K562 (cell line): ENCODE results near the gene IGSF23. TPM values are rescaled to one million over a fixed set of nuclear protein-coding genes. Genes with fewer than 3 reads are reported as not detected.
A peak's percentile ranks its signal among the peaks of the same experiment; 100 is the strongest.

Source experiments
- ATAC-seq: fragments of 200-7000 bp; cut with Tn5 transposase; 3 replicates; pipeline ENCODE4 v1.9.1; 2020; ENCODE audit warnings: moderate library complexity
- BruUV-seq: library from RNA; stranded (reverse); fragments of 400-500 nt; replicated peaks from 2 replicates; lab custom pipeline; 2021; lab: Mats Ljungman, UMichigan
- CTCF ChIA-PET: fragments of 300-600 bp; formaldehyde crosslinking; extraction: SDS; loops from one replicate; lab custom pipeline; 2021; ENCODE audit warnings: low intra/inter-chr PET ratio; lab: Yijun Ruan, JAX
- POLR2A ChIA-PET: fragments of 300-600, 350-650 bp; sonication (Branson Sonifier 250); formaldehyde crosslinking; extraction: SDS; loops from one replicate; lab custom pipeline; 2021; ENCODE audit warnings: antibody characterized with exemption, inconsistent platforms; lab: Yijun Ruan, JAX
- DNase-seq, 4 experiments: peaks; one replicate each; pipeline versions ENCODE4 v3.0.0 to v3.0.0-alpha.2; 2011 to 2018; ENCODE audit warnings: low spot score in 3 of 4, mixed read lengths in 3 of 4; ENCODE audit errors: extremely low read depth in 1 of 4
- FAIRE-seq: peaks from 2 replicates; lab custom pipeline; 2011; peaks lifted over from hg19 to GRCh38; lab: Jason Lieb, UNC
- H2AFZ ChIP-seq: 2 replicates; pipeline ENCODE4 v1.6.0; 2011; ENCODE audit warnings: low read depth, low read length, control low read depth, inconsistent platforms
- H3K27ac ChIP-seq: fragments of 200-600 bp; 3 replicates; pipeline ENCODE4 v1.8.0; 2011; ENCODE audit warnings: low read depth, mild to moderate bottlenecking, control low read depth, inconsistent platforms, low read length, moderate library complexity, mixed read lengths; ENCODE audit errors: extremely low read depth
- H3K27me3 ChIP-seq, 2 experiments: fragments of 300-600 bp in 1 of 2; 2 replicates in 1 of 2; 3 replicates in 1 of 2; pipeline versions ENCODE4 v1.6.0 to v1.8.0; 2011; ENCODE audit warnings: inconsistent platforms in 2 of 2, low read length in 2 of 2, mild to moderate bottlenecking in 1 of 2, mixed read lengths in 1 of 2, moderate library complexity in 1 of 2; ENCODE audit not compliant: control insufficient read depth in 2 of 2, insufficient read depth in 2 of 2
- H3K36me3 ChIP-seq: fragments of 300-600 bp; 3 replicates; pipeline ENCODE4 v1.8.0; 2011; ENCODE audit warnings: mild to moderate bottlenecking, low read length, inconsistent platforms; ENCODE audit not compliant: control insufficient read depth, insufficient read depth
- H3K4me1 ChIP-seq, 2 experiments: fragments of 200-600 bp in 1 of 2; replicated peaks in 1 of 2; 2 replicates in 1 of 2; 3 replicates in 1 of 2; pipeline versions ENCODE4 v1.5.1 to v1.8.0; 2011; ENCODE audit warnings: inconsistent platforms in 2 of 2, low read length in 2 of 2, mild to moderate bottlenecking in 1 of 2, mixed read lengths in 1 of 2, moderate library complexity in 1 of 2; ENCODE audit not compliant: control insufficient read depth in 2 of 2, insufficient read depth in 2 of 2
- H3K4me2 ChIP-seq: 2 replicates; pipeline ENCODE4 v1.6.1; 2011; ENCODE audit warnings: low read length, control low read depth, inconsistent platforms, mixed read lengths; ENCODE audit not compliant: insufficient read depth
- H3K4me3 ChIP-seq: fragments of 200-600 bp; sonication (generic), shearing (Covaris generic); 2 replicates; pipeline ENCODE4 v1.5.1; 2016; ENCODE audit warnings: control low read depth, inconsistent platforms
- H3K79me2 ChIP-seq: fragments of 200-600 bp; 3 replicates; pipeline ENCODE4 v1.8.0; 2011; ENCODE audit warnings: low read length, inconsistent platforms; ENCODE audit not compliant: control insufficient read depth, insufficient read depth
- H3K9ac ChIP-seq, 2 experiments: 2 replicates each; pipeline versions ENCODE4 v1.6.0 to v1.6.1; 2011; ENCODE audit warnings: low read depth in 2 of 2, low read length in 2 of 2, control low read depth in 1 of 2, inconsistent platforms in 1 of 2, mild to moderate bottlenecking in 1 of 2, mixed read lengths in 1 of 2; ENCODE audit not compliant: insufficient read depth in 1 of 2
- H3K9me1 ChIP-seq: one replicate; pipeline ENCODE4 v1.6.0; 2011; ENCODE audit warnings: inconsistent platforms, mild to moderate bottlenecking, low read length, moderate library complexity; ENCODE audit not compliant: control insufficient read depth, insufficient read depth
- H3K9me3 ChIP-seq: replicated peaks from 2 replicates; pipeline ENCODE4 v1.5.1; 2011; ENCODE audit warnings: low read depth, low read length, inconsistent platforms; ENCODE audit not compliant: control insufficient read depth, insufficient read depth
- H4K20me1 ChIP-seq: replicated peaks from 2 replicates; pipeline ENCODE4 v1.6.1; 2011; ENCODE audit warnings: low read length, inconsistent platforms, mixed read lengths; ENCODE audit not compliant: control insufficient read depth, insufficient read depth
- CC2D1A ChIP-seq: fragments of 450-650 bp; IDR thresholded peaks from 2 replicates; pipeline ENCODE4 v1.6.1; 2017; ENCODE audit warnings: mild to moderate bottlenecking
- GATAD2B ChIP-seq: fragments of 450-650 bp; IDR thresholded peaks from 2 replicates; pipeline ENCODE4 v1.6.1; 2017; ENCODE audit warnings: mild to moderate bottlenecking, borderline replicate concordance
- GTF2F1 ChIP-seq: IDR thresholded peaks from 2 replicates; pipeline ENCODE4 v1.6.1; 2011; ENCODE audit warnings: low read depth, low read length, improper control_type of control experiment
- MAZ ChIP-seq, 2 experiments: fragments of 450-650 bp in 1 of 2; sonication (generic) in 1 of 2; formaldehyde crosslinking; IDR thresholded peaks in 1 of 2; conservative IDR thresholded peaks in 1 of 2; 2 replicates each; pipeline versions ENCODE4 v1.4.0 to v1.5.0; 2020; ENCODE audit warnings: mild to moderate bottlenecking in 1 of 2, missing genetic modification reagents in 1 of 2
- SMARCB1 ChIP-seq: IDR thresholded peaks from 2 replicates; pipeline ENCODE4 v1.6.1; 2011; ENCODE audit warnings: improper control_type of control experiment, low read depth; ENCODE audit not compliant: insufficient read length
- STAG1 ChIP-seq: sonication (generic); formaldehyde crosslinking; IDR thresholded peaks from 2 replicates; pipeline ENCODE4 v1.5.0; 2020; ENCODE audit warnings: missing genetic modification reagents, borderline replicate concordance
- ZC3H11A ChIP-seq: IDR thresholded peaks from 2 replicates; pipeline ENCODE4 v1.6.1; 2012; ENCODE audit warnings: low read depth, low read length, improper control_type of control experiment
- ZFP30 ChIP-seq: fragments of 250-450 bp; sonication (Bioruptor Pico); IDR thresholded peaks from 2 replicates; pipeline ENCODE4 v1.8.0; 2022; ENCODE audit warnings: moderate library complexity, mild to moderate bottlenecking, inconsistent platforms, borderline replicate concordance
- ZKSCAN8 ChIP-seq: fragments of 200-800 bp; sonication (Bioruptor generic); IDR thresholded peaks from 2 replicates; pipeline ENCODE4 v1.6.1; 2016; ENCODE audit warnings: missing genetic modification characterization, missing compliant biosample characterization
- WGBS: fragments of 100-300 bp; shearing (Covaris generic); methylation state at CpG from one replicate; pipeline ENCODE4 v1.1.6; 2016; ENCODE audit warnings: low coverage, mixed read lengths; ENCODE audit not compliant: insufficient coverage; ENCODE audit errors: missing lambda C conversion rate; 5-methylcytosine and 5-hydroxymethylcytosine counted together
- in situ Hi-C: fragments of 300-500 bp; cut with MboI; formaldehyde crosslinking; loops from 4 replicates; pipeline ENCODE4 v1.15.0; 2018; ENCODE audit warnings: inconsistent platforms, mixed read lengths
- intact Hi-C: fragments of 100-400 bp; cut with micrococcal nuclease; formaldehyde crosslinking; loops from 2 replicates; pipeline ENCODE4 v1.14.2; 2022
- polyA plus RNA-seq, 8 experiments: library from polyadenylated mRNA; depleted of rRNA in 4 of 8; stranded (reverse) in 5 of 8; unstranded in 3 of 8; fragments of >200 nt; fragmentation: Nextera tagmentation in 2 of 8; fragmentation: Illumina TruSeq in 1 of 8; extraction: Ambion mirVana in 2 of 8; extraction: Trizol in 1 of 8; gene quantifications; 2 replicates each; pipeline versions ENCODE4 v1.2.1 to v1.2.3, GENCODE V29; 2011 to 2014; ENCODE audit warnings: inconsistent platforms in 1 of 8, missing spikeins in 1 of 8
- total RNA-seq, 7 experiments: library from RNA; depleted of rRNA in 6 of 7; stranded (reverse); fragments of >200 nt in 6 of 7; fragmentation: Illumina TruSeq in 2 of 7; extraction: Trizol in 2 of 7; gene quantifications; 2 replicates each; pipeline versions ENCODE4 v1.2.1 to v1.2.3, GENCODE V29; 2011 to 2021; ENCODE audit warnings: low replicate concordance in 1 of 7
- TF ChIP-seq, protein P1 (sequence below), 2 experiments: fragments of 450-650 bp; conservative IDR thresholded peaks; 2 replicates each; pipeline ENCODE4 v1.6.1; 2017; ENCODE audit warnings: mild to moderate bottlenecking in 2 of 2, moderate library complexity in 2 of 2
- TF ChIP-seq, protein P2 (sequence below): fragments of 250-450 bp; sonication (Bioruptor Pico); IDR thresholded peaks from 2 replicates; pipeline ENCODE4 v1.6.1; 2021; ENCODE audit warnings: mild to moderate bottlenecking
- TF ChIP-seq, protein P3 (sequence below): fragments of 450-650 bp; formaldehyde crosslinking; IDR thresholded peaks from 2 replicates; pipeline ENCODE4 v1.4.0; 2020; ENCODE audit warnings: mild to moderate bottlenecking, mixed read lengths
- TF ChIP-seq, protein P4 (sequence below): fragments of 450-650 bp; formaldehyde crosslinking; IDR thresholded peaks from 2 replicates; pipeline ENCODE4 v1.4.0; 2020; ENCODE audit warnings: mild to moderate bottlenecking, moderate library complexity
- TF ChIP-seq, protein P5 (sequence below): fragments of 450-650 bp; IDR thresholded peaks from 2 replicates; pipeline ENCODE4 v1.6.1; 2016

IGSF23 gene
- total and polyA plus RNA-seq, 9 of the 15 experiments (the other 6 are each of a cell fraction or from before 2014, with no cell fraction given), result not detected

DNA sequence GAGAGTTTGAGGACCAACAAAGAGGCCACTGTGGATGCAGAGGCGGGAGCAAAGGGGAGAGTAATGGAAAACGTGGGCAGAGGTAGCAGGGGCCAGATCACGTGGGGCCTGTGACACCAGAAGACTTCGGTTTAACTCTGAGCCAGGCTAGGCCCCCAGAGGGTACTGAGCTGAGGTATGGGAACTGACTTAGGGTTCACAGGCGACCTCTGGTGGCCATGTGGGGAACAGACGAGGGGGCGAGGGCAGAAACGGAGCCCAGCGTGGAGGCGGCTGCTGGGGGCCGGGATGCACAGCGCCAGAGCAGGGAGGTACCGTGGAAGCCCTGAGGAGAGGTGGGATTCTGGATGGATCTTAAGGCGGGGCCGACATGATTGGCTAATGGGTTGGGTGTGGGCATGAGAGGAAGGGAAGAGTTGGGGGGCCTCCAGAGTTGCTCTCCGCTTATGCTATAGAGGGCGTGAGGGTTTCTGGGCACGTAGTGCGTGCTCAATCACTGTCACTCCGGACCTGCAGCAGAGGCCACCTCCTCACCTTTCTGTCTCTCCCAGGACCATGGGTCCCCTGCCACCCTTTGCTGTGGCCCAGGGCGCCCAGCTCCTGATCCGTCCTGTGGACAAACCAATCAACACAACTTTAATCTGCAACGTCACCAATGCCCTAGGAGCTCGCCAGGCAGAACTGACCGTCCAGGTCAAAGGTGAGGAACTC is 44.0 kb downstream of the IGSF23 start:
- no TSS peak for BruUV-seq
- H3K9me1 ChIP-seq, result no peaks in the 10 kb centered on the region
- POLR2A ChIA-PET, result interaction anchor here (0.7 to 1.0 kb wide), 3 partner anchors 8 to 83 kb away, joined by 3 to 5 read pairs (median 3); no protein-coding TSS in a partner anchor
- CTCF ChIA-PET, result interaction anchor here (0.6 to 2.5 kb wide), 9 partner anchors 24 to 1416 kb away, joined by 3 to 14 read pairs (median 3); partner anchors contain the start of gene CBLC
- in situ Hi-C loops (loop anchor here (5.0 kb wide), 1 partner anchor 85 kb away; no protein-coding TSS in a partner anchor), intact Hi-C loops (loop anchor here (1.0 to 2.0 kb wide), 2 partner anchors 69 to 80 kb away; no protein-coding TSS in a partner anchor)
- no peaks in the 10 kb centered on the region for H3K79me2 ChIP-seq
- FAIRE-seq, result peak; percentile 72
- no peaks in the 10 kb centered on the region for H3K9me3 ChIP-seq
- 17% methylated on average over 21 of the region's 25 CpGs for WGBS
- no peaks in the 10 kb centered on the region for H3K27me3 ChIP-seq
- H3K4me2 ChIP-seq, result no peak overlapping the region
- DNase-seq, result peak; percentile 76 to 78 (median 77)
- H3K4me3 ChIP-seq, result no peak overlapping the region
- no peak overlapping the region for H3K27ac ChIP-seq
- no peak overlapping the region for H3K9ac ChIP-seq
- H4K20me1 ChIP-seq, result no peaks in the 10 kb centered on the region
- peaks cover 28% of the 10 kb centered on the region; the same call in 2 of the 3 replicates for H3K36me3 ChIP-seq
- H2AFZ ChIP-seq, result no peak overlapping the region
- ATAC-seq, result peak; percentile 91
- H3K4me1 ChIP-seq, result peaks cover 0 to 9% of the 10 kb centered on the region in 2 experiments; a peak in 4 of 5 replicates
- TF ChIP-seq, protein P1, sequence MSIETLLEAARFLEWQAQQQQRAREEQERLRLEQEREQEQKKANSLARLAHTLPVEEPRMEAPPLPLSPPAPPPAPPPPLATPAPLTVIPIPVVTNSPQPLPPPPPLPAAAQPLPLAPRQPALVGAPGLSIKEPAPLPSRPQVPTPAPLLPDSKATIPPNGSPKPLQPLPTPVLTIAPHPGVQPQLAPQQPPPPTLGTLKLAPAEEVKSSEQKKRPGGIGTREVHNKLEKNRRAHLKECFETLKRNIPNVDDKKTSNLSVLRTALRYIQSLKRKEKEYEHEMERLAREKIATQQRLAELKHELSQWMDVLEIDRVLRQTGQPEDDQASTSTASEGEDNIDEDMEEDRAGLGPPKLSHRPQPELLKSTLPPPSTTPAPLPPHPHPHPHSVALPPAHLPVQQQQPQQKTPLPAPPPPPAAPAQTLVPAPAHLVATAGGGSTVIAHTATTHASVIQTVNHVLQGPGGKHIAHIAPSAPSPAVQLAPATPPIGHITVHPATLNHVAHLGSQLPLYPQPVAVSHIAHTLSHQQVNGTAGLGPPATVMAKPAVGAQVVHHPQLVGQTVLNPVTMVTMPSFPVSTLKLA (conservative IDR thresholded peaks at IDR 0.05), result no peak
- TF ChIP-seq, protein P2, sequence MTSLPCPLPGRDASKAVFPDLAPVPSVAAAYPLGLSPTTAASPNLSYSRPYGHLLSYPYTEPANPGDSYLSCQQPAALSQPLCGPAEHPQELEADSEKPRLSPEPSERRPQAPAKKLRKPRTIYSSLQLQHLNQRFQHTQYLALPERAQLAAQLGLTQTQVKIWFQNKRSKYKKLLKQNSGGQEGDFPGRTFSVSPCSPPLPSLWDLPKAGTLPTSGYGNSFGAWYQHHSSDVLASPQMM (CRISPR knock-in tag), result no peak
- peak; percentile 55; the same call in 1 of the 2 replicates for TF ChIP-seq STAG1 (CRISPR knock-in tag)
- peak; percentile 44 to 93; a peak in 3 of 4 replicates for TF ChIP-seq MAZ (CRISPR knock-in tag; conservative IDR thresholded peaks at IDR 0.05 in 1 of 2, IDR thresholded peaks at IDR 0.05 in 1 of 2)
- TF ChIP-seq CC2D1A, result peak; percentile 32; the same call in 1 of the 2 replicates
- TF ChIP-seq, protein P3, sequence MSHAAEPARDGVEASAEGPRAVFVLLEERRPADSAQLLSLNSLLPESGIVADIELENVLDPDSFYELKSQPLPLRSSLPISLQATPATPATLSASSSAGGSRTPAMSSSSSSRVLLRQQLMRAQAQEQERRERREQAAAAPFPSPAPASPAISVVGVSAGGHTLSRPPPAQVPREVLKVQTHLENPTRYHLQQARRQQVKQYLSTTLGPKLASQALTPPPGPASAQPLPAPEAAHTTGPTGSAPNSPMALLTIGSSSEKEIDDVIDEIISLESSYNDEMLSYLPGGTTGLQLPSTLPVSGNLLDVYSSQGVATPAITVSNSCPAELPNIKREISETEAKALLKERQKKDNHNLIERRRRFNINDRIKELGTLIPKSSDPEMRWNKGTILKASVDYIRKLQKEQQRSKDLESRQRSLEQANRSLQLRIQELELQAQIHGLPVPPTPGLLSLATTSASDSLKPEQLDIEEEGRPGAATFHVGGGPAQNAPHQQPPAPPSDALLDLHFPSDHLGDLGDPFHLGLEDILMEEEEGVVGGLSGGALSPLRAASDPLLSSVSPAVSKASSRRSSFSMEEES (CRISPR knock-in tag), result peak; percentile 53; the same call in 1 of the 2 replicates
- no peak for TF ChIP-seq ZKSCAN8 (CRISPR knock-in tag)
- TF ChIP-seq, protein P4, sequence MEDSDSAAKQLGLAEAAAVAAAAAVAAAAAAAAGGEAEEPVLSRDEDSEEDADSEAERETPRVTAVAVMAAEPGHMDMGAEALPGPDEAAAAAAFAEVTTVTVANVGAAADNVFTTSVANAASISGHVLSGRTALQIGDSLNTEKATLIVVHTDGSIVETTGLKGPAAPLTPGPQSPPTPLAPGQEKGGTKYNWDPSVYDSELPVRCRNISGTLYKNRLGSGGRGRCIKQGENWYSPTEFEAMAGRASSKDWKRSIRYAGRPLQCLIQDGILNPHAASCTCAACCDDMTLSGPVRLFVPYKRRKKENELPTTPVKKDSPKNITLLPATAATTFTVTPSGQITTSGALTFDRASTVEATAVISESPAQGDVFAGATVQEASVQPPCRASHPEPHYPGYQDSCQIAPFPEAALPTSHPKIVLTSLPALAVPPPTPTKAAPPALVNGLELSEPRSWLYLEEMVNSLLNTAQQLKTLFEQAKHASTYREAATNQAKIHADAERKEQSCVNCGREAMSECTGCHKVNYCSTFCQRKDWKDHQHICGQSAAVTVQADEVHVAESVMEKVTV, result peak; percentile 80
- 0 out of 2 replicates have a peak, but pooled peaks have one; percentile 11 for TF ChIP-seq GTF2F1
- TF ChIP-seq GATAD2B, result no peak
- no peak for TF ChIP-seq SMARCB1
- TF ChIP-seq, protein P5, sequence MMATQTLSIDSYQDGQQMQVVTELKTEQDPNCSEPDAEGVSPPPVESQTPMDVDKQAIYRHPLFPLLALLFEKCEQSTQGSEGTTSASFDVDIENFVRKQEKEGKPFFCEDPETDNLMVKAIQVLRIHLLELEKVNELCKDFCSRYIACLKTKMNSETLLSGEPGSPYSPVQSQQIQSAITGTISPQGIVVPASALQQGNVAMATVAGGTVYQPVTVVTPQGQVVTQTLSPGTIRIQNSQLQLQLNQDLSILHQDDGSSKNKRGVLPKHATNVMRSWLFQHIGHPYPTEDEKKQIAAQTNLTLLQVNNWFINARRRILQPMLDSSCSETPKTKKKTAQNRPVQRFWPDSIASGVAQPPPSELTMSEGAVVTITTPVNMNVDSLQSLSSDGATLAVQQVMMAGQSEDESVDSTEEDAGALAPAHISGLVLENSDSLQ, result peak; percentile 56
- TF ChIP-seq ZC3H11A, result no peak
- no peak for TF ChIP-seq ZFP30 (CRISPR knock-in tag)
